Stimulated activated CD4-positive, alpha-beta T cell treated with anti-CD3 and anti-CD28 coated beads, TNF-alpha, amount 100 ng/mL, for 4 hours (primary cell): Measurements from ENCODE around the gene MOCS3.

ENCODE experiments used
- DNase-seq, 3 experiments: peaks; one replicate each; pipeline ENCODE4 v3.0.0-alpha.2; 2020; ENCODE audit warnings: low read depth in 3 of 3

MOCS3 gene

GRCh38 chr20:51011479-51011878 is 52.9 kb downstream of the MOCS3 start:
- no peak for DNase-seq

GRCh38 chr20:51012357-51012756 is 53.7 kb downstream of the MOCS3 start:
- DNase-seq = no peak
